Motor neuron (in vitro differentiated cells): Measurements from ENCODE around the gene TIPARP. TPM values are rescaled to one million over a fixed set of nuclear protein-coding genes. Genes with fewer than 3 reads are reported as not detected.

Source experiments
- ATAC-seq, 8 experiments: fragments of 200-7000 bp; cut with Tn5 transposase; replicated peaks in 6 of 8; 2 replicates each; pipeline ENCODE4 v1.8.0; 2021; ENCODE audit warnings: mild to moderate bottlenecking in 8 of 8, moderate library complexity in 8 of 8
- H3K27ac ChIP-seq, 2 donors: fragments of 250-450 bp; sonication (Bioruptor Pico); 2 replicates each; pipeline ENCODE4 v1.9.0; 2021; ENCODE audit warnings: antibody characterized with exemption in 2 of 2, mild to moderate bottlenecking in 2 of 2, moderate library complexity in 1 of 2
- H3K4me1 ChIP-seq, 2 donors: fragments of 250-450 bp; sonication (Bioruptor Pico); replicated peaks in 1 of 2; 2 replicates each; pipeline ENCODE4 v1.6.1; 2021; ENCODE audit warnings: antibody characterized with exemption in 2 of 2, mild to moderate bottlenecking in 2 of 2, moderate library complexity in 1 of 2
- H3K4me3 ChIP-seq, 5 donors: fragments of 250-450 bp; sonication (Bioruptor Pico); 2 replicates each; pipeline ENCODE4 v1.9.0; 2021; ENCODE audit warnings: antibody characterized with exemption in 5 of 5, mild to moderate bottlenecking in 5 of 5, moderate library complexity in 4 of 5
- WGBS, 10 experiments: fragments of 450-650 bp; shearing (Covaris generic); methylation state at CpG; one replicate each; pipeline ENCODE4 v1.0.0; 2022; 5-methylcytosine and 5-hydroxymethylcytosine counted together
- in situ Hi-C, 9 experiments: fragments of 400-800 bp; cut with MboI; loops; one replicate each; pipeline ENCODE4 v1.15.0; 2021; ENCODE audit warnings: low sequenced_read_pairs in 9 of 9, low pct_unique_long_range_greater_than_20kb in 2 of 9; ENCODE audit not compliant: unreplicated experiment in 9 of 9
- total RNA-seq, 8 experiments: library from RNA; unstranded; fragments of 300-600 nt; gene quantifications; 2 replicates each; pipeline versions ENCODE4 v1.2.3 to v1.2.4, GENCODE V29; 2022

TIPARP gene
- total RNA-seq, 8 experiments from 2014 or later = 8.0 to 28.4 (median 14.6) TPM

DNA sequence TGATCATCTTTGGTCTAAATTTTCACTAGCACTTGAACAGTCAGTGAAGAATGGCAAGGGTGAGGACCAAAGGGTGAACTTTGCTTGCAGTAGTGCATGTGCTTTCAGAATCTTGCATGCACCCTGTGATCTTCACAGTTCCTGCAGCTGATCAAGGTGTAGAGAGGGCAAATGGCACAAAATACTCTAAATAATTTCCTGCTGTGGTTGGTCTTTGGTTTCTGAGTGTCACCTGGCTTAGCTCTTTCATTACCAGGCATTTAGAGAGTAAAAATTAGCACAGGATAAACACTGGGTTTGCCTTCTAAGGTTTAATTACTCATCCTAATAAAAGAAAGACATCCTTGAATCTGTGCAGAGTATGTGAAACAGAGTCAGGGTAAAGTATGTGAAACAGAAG, 11.4 kb downstream of the TIPARP start:
- Histone ChIP-seq H3K4me3 (no peak overlapping the region), H3K27ac (no peak overlapping the region), H3K4me1 (peaks cover 26% of the 10 kb centered on the region in 2 donors)
- ATAC-seq = no peak
- in situ Hi-C loops = loop anchor here in 3 of 9 experiments (25.0 kb wide), 1 partner anchor 402 kb away; no protein-coding TSS in a partner anchor

DNA sequence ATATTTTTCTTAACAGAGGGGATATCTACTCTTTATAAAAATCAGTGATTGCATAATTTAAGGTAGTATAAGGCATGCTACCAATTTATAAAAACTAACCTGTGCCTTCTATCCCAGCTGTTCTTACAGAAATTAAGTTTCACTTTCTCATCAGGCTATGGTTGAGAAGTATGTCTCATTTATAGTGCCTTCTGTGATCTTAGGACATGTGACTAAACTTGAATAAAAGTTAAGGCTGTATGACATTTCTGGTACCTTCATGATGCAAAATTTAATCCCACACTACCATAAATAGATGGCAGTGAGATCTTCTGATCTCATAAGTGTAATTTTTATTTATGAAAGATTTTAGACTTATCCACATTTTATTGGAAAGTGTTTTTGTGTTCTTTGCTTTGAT, 12.6 kb downstream of the TIPARP start:
- no peak overlapping the region for H3K27ac ChIP-seq
- peaks cover 21 to 23% of the 10 kb centered on the region in 2 donors for H3K4me1 ChIP-seq
- no peak for ATAC-seq
- no peak overlapping the region for H3K4me3 ChIP-seq
- in situ Hi-C loops = loop anchor here in 3 of 9 experiments (25.0 kb wide), 1 partner anchor 400 kb away; no protein-coding TSS in a partner anchor

DNA sequence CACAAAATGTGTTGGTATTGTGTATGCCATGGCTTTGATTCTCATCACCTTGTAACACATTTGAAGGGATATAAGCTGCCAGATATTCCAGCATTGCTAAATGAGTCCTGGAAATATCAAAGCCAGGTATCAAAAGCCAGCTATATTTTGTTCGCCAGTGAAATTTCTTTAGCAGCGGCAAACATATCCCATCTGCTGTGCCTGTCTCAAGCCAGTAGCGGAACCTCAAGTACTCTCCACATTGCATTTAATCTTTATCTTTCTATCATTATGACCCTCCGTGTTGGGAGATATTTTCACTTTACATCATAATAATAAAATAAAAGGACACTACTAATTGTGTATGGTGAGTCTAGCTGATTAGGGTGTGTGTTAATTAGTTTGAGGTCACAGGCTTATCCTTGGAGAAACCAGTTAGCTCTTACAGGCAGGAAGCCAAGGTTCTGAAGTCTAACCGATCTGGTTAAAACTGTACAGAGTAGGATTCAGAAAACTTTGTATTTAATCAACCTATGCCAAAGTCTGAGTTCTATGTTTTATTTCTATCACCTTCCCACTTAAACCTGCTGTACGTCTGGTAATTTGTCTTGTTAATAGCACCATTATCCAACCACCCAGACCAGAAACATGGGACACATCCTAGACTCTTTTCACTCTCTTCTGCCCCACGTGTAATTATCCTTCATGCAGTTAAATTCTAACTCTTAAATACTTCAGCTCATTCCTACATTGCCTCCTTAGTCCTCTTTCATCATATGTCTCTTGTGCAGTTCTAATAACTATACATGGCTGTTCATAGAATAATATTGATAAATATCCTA, 14.5 kb downstream of the TIPARP start:
- no peak overlapping the region for H3K4me3 ChIP-seq
- WGBS, 10 experiments = 60 to 100% (median 92%) methylated on average over 1 to 7 of the region's 7 CpGs
- H3K4me1 ChIP-seq = peaks cover 14 to 22% of the 10 kb centered on the region in 2 donors
- no peak overlapping the region for H3K27ac ChIP-seq
- in situ Hi-C loops = loop anchor here in 3 of 9 experiments (25.0 kb wide), 1 partner anchor 398 kb away; no protein-coding TSS in a partner anchor
- no peak for ATAC-seq

DNA sequence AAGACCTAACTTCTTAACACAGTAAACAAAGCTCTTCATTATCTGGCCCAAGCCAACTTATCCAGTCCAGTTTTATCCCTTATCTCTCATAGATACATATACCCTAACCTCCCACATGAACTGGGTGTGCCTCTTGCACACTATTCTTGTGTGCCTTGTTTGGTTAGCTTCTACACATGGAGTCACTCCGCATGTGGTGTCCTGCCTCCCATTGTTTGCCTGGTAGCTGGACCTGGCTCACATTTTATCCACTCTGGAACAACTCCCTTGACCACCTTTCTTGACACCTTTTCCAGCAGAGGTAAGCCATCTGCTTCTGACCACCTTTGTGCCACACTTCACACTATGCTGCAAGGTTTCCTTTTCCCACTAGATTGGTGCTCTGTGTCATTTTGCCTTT, 15.2 kb downstream of the TIPARP start:
- ATAC-seq = peak in 3 of 8 experiments; percentile 7 to 29 (median 24)
- 0 to 17% (median 8%) methylated on average over 1 of the region's 1 CpG; no CpG with 5 or more reads in 6 of the 10 experiments for WGBS, 10 experiments
- H3K4me1 ChIP-seq = peaks cover 14 to 22% of the 10 kb centered on the region in 2 donors
- no peak overlapping the region for H3K4me3 ChIP-seq
- in situ Hi-C loops = loop anchor here in 3 of 9 experiments (25.0 kb wide), 1 partner anchor 398 kb away; no protein-coding TSS in a partner anchor
- no peak overlapping the region for H3K27ac ChIP-seq

DNA sequence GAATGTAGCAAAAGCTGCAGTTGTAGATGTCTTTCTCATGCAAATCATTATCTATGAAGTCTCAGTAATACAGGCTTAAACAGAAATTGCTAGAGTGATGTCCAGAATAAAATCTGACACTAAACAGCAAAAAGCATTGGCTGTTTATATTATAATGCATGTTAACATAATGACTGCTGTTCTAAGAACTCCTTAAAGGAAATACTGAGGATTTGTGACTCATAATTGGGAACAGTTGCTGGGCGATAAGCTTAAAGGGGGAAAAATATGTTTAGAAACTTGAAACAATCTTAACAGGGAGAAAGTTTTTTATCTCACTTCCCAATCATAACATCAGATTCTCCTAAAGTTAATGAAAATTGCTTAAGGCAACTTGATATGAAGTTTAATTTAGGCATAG, 17.5 kb downstream of the TIPARP start:
- Histone ChIP-seq H3K4me3 (no peak overlapping the region), H3K27ac (no peak overlapping the region), H3K4me1 (peaks cover 7 to 9% of the 10 kb centered on the region in 2 donors)
- WGBS, 10 experiments = 11 to 100% (median 86%) methylated on average over 1 of the region's 1 CpG; no CpG with 5 or more reads in 1 of the 10 experiments
- in situ Hi-C loops = loop anchor here in 3 of 9 experiments (25.0 kb wide), 1 partner anchor 395 kb away; no protein-coding TSS in a partner anchor
- peak in 3 of 8 experiments; percentile 20 to 44 (median 38) for ATAC-seq

DNA sequence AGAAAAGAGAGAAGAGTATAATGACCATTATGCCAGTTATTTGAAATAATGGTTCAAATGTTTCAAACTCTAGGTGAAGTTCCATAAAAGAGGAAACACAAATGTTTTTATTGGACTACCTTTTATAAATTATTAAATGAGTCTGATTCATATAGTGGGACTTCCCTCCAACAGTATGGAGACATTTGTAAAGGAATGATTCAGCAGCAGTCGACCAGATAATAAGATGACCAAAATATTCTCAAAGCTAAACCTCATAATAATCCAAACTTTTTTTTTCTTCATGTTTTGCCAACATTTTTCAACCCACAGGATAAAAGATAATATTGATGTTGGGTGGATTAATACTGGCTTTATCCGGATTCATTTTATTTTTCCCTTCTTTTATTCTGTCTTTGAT, 18.8 kb downstream of the TIPARP start:
- Histone ChIP-seq H3K4me3 (no peak overlapping the region), H3K4me1 (peaks cover 7 to 9% of the 10 kb centered on the region in 2 donors), H3K27ac (no peak overlapping the region)
- in situ Hi-C loops = loop anchor here in 3 of 9 experiments (25.0 kb wide), 1 partner anchor 394 kb away; no protein-coding TSS in a partner anchor
- 29 to 100% (median 83%) methylated on average over 1 to 2 of the region's 2 CpGs for WGBS, 10 experiments
- no peak for ATAC-seq

DNA sequence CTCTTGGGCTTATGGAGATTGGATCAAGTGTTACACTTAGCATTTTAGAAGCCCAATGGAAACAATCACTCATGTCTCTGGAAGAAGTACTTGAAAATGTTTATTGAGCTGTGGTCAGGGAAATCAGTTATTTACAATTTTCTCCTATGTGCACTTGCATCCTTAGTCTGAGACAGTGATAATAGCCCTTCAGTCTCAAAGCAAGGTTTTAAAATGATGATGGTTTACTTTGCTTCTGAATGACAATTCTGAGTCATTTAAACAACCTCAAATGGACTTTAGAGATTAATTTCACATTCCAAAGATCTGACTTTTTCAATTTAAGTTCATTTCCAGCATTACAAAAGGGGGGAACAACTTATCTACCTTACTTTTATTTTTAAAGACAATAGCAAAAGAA, 20.1 kb downstream of the TIPARP start:
- no peak overlapping the region for H3K4me3 ChIP-seq
- ATAC-seq = no peak
- no peak overlapping the region for H3K27ac ChIP-seq
- peaks cover 7 to 9% of the 10 kb centered on the region in 2 donors for H3K4me1 ChIP-seq
- in situ Hi-C loops = loop anchor here in 3 of 9 experiments (25.0 kb wide), 1 partner anchor 393 kb away; no protein-coding TSS in a partner anchor

DNA sequence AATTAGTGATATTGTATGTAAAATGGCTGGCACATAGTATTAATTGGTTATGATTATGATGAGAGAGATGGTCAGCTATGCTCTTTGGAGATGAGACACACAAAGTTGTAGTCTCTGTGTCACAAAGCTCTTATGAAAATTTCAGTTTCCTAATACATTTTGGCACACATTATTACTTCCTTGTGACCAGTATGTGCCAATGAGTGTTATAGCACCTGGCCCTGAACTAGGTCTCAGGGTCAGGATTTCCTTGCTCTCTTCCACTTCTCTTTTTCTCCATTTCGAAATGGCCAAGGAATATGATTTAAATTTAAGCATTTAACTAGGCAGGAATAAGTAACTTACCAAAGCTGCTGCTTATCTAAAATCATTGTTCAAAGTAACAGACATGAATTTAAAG, 28.0 kb downstream of the TIPARP start:
- no peak overlapping the region for H3K4me3 ChIP-seq
- no peak overlapping the region for H3K27ac ChIP-seq
- 83 to 100% (median 100%) methylated on average over 1 of the region's 1 CpG for WGBS, 10 experiments
- H3K4me1 ChIP-seq = no peaks in the 10 kb centered on the region
- ATAC-seq = no peak
- in situ Hi-C loops = no loop called here

DNA sequence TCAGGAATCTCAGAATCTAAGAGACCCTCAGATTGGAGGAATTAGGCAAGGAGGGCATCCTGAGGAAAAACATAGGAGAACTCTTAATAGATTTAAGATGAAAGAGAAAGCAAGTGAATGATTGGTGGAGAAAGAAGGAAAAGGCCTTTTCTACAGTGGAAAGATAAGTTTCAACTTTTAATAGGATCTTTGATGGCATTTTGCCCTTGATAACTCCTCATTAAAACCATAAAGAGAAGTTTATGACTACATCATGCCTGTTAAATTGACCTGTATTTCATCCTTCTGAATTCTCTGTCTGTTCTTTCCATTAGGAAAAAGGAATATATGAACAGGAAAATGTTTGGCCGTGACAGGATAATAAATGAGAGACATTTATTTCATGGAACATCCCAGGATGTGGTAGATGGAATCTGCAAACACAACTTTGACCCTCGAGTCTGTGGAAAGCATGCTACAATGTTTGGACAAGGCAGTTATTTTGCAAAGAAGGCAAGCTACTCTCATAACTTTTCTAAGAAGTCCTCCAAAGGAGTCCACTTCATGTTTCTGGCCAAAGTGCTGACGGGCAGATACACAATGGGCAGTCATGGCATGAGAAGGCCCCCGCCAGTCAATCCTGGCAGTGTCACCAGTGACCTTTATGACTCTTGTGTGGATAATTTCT, 30.1 kb downstream of the TIPARP start:
- no peak for ATAC-seq
- H3K4me3 ChIP-seq = no peak overlapping the region
- H3K4me1 ChIP-seq = no peaks in the 10 kb centered on the region
- in situ Hi-C loops = no loop called here
- 83 to 100% (median 100%) methylated on average over 1 to 4 of the region's 4 CpGs; no CpG with 5 or more reads in 3 of the 10 experiments for WGBS, 10 experiments
- no peak overlapping the region for H3K27ac ChIP-seq

DNA sequence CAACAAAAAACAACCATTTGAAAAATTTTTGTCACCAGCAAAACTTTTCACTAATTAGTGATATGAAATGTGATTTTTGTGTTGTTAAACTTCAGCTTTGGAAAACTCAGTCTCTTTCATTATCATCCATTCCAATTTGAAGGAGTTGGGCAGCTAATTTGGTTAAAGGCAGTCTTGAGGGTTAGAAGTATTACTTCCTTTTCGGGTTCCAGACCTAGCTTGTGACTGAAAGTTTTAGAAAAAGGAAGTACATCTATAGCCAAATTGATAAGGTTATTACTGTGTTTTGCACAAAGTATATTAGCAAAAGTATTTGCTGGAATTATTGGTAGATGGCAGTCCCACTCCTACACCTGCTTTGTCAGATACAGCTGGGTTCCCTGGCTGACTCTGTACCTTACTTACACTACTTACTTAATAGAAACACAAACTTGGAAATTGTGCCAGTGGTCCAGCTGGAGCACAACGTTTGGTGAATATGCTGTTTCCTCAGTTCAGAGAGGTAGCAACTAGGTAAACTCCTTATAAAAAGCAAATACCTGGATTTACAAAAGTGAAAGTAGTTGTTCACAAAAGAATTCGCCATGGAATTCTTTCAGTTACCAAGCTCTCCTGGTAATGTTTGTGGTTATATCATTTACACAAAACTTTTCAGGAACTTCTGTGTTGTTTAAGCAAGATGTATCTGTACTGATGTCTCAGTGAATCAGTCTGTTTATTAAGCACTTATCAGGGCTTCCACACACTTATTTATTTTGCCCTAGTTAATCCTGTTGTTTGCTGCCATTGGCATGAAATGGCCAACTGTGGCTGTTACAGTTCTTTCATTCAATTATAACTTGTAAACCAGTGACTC, 31.6 kb downstream of the TIPARP start:
- in situ Hi-C loops = no loop called here

DNA sequence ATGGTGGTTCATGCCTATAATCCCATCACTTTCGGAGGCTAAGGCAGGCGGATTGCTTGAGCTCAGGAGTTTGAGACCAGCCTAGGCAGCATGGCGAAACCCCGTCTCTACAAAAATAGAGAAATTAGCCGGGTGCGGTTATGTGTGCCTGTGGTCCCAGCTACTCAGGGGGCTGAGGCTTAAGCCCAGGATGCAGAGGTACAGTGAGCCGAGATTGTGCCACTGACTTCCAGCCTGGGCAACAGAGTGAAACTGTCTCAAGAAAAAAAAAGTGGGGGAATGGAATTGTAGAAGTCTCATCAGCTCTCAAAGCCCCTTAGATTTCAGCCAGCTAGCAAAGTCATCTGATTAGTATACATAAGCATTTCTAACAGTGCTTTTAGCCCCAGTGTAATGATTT, 33.2 kb downstream of the TIPARP start:
- no peak overlapping the region for H3K27ac ChIP-seq
- H3K4me1 ChIP-seq = no peaks in the 10 kb centered on the region
- no peak overlapping the region for H3K4me3 ChIP-seq
- in situ Hi-C loops = no loop called here
- WGBS, 10 experiments = 84 to 100% (median 93%) methylated on average over 2 to 7 of the region's 7 CpGs; no CpG with 5 or more reads in 3 of the 10 experiments
- no peak for ATAC-seq

More for the DNA sequence above, 31.6 kb downstream of the TIPARP start:
- Histone ChIP-seq H3K4me1 (no peaks in the 10 kb centered on the region), H3K4me3 (no peak overlapping the region), H3K27ac (no peak overlapping the region)
- 85 to 100% (median 100%) methylated on average over 1 to 3 of the region's 3 CpGs; no CpG with 5 or more reads in 1 of the 10 experiments for WGBS, 10 experiments
- ATAC-seq = no peak

DNA sequence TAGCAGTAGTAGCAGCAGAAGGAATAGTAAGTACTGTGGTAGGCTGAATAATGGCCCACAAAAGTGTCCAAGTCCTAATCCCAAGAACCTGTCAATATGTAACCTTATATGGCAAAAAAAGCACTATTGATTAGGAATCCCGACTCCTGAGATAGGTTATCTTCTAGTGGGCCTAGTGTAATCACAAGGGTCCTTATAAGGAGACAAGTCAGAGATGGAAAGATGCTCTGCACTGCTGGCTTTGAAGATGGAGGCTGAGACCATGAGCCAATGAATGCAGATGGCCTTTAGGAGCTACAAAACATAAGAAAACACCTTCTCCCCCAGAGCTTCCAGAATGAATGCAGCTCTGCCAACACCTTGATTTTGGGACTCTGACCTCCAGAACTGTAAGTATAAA, 36.0 kb downstream of the TIPARP start:
- WGBS, 10 experiments = 67 to 100% (median 100%) methylated on average over 1 of the region's 1 CpG; no CpG with 5 or more reads in 5 of the 10 experiments
- H3K27ac ChIP-seq = no peak overlapping the region
- H3K4me1 ChIP-seq = no peaks in the 10 kb centered on the region
- in situ Hi-C loops = no loop called here
- H3K4me3 ChIP-seq = no peak overlapping the region
- ATAC-seq = no peak
